K562 (cell line): ENCODE measurements around the gene TNP1. TPM values are rescaled to one million over a fixed set of nuclear protein-coding genes. Genes with fewer than 3 reads are reported as not detected.

ENCODE experiments used
- BACH1 ChIP-seq: fragments of 200-800 bp; sonication (Bioruptor generic); IDR thresholded peaks from 2 replicates; pipeline ENCODE4 v1.6.1; 2016; ENCODE audit warnings: missing genetic modification characterization, missing compliant biosample characterization
- GTF2A2 ChIP-seq: IDR thresholded peaks from 2 replicates; pipeline ENCODE4 v1.6.1; 2016; ENCODE audit warnings: mild to moderate bottlenecking, missing genetic modification characterization, missing compliant biosample characterization
- NR1H2 ChIP-seq: sonication (generic); formaldehyde crosslinking; IDR thresholded peaks from 2 replicates; pipeline ENCODE4 v1.4.0; 2020; ENCODE audit warnings: mild to moderate bottlenecking, missing genetic modification reagents
- XRCC3 ChIP-seq: fragments of 450-650 bp; IDR thresholded peaks from 2 replicates; pipeline ENCODE4 v1.6.1; 2017; ENCODE audit warnings: mild to moderate bottlenecking, moderate library complexity
- polyA plus RNA-seq, 8 experiments: library from polyadenylated mRNA; depleted of rRNA in 4 of 8; stranded (reverse) in 5 of 8; unstranded in 3 of 8; fragments of >200 nt; fragmentation: Nextera tagmentation in 2 of 8; fragmentation: Illumina TruSeq in 1 of 8; extraction: Ambion mirVana in 2 of 8; extraction: Trizol in 1 of 8; gene quantifications; 2 replicates each; pipeline versions ENCODE4 v1.2.1 to v1.2.3, GENCODE V29; 2011 to 2014; ENCODE audit warnings: inconsistent platforms in 1 of 8, missing spikeins in 1 of 8
- total RNA-seq, 7 experiments: library from RNA; depleted of rRNA in 6 of 7; stranded (reverse); fragments of >200 nt in 6 of 7; fragmentation: Illumina TruSeq in 2 of 7; extraction: Trizol in 2 of 7; gene quantifications; 2 replicates each; pipeline versions ENCODE4 v1.2.1 to v1.2.3, GENCODE V29; 2011 to 2021; ENCODE audit warnings: low replicate concordance in 1 of 7
- TF ChIP-seq, protein P1 (sequence below): sonication (generic); formaldehyde crosslinking; IDR thresholded peaks from 2 replicates; pipeline ENCODE4 v1.8.0; 2023; ENCODE audit warnings: missing genetic modification reagents, mild to moderate bottlenecking, borderline replicate concordance
- TF ChIP-seq, protein P2 (sequence below): fragments of 250-450 bp; sonication (Bioruptor Pico); IDR thresholded peaks from 2 replicates; pipeline ENCODE4 v1.5.0; 2022; ENCODE audit warnings: mild to moderate bottlenecking

TNP1 gene
- total and polyA plus RNA-seq, 9 of the 15 experiments (the other 6 are each of a cell fraction or from before 2014, with no cell fraction given), result not detected

DNA sequence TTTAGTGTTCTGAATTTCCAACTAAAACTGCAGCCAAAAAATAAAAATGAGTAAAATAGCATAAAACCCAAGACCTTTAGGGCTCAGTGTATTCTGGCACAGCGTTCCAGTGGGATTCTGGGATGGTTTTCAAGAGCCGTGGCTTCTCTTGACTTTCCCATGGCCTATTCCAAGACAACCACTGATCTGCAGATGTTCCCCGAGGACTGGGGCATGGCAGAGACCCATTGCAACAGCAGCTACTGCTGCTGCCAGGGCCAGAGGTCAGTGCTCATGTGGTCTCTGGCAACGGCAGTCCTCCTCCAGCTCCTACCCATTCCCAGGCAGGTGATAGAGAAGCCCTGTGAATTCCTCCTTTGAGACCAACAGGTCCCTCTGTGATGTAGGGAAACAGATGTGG is 26.8 kb downstream of the TNP1 start (continued):
- TF ChIP-seq, protein P1, sequence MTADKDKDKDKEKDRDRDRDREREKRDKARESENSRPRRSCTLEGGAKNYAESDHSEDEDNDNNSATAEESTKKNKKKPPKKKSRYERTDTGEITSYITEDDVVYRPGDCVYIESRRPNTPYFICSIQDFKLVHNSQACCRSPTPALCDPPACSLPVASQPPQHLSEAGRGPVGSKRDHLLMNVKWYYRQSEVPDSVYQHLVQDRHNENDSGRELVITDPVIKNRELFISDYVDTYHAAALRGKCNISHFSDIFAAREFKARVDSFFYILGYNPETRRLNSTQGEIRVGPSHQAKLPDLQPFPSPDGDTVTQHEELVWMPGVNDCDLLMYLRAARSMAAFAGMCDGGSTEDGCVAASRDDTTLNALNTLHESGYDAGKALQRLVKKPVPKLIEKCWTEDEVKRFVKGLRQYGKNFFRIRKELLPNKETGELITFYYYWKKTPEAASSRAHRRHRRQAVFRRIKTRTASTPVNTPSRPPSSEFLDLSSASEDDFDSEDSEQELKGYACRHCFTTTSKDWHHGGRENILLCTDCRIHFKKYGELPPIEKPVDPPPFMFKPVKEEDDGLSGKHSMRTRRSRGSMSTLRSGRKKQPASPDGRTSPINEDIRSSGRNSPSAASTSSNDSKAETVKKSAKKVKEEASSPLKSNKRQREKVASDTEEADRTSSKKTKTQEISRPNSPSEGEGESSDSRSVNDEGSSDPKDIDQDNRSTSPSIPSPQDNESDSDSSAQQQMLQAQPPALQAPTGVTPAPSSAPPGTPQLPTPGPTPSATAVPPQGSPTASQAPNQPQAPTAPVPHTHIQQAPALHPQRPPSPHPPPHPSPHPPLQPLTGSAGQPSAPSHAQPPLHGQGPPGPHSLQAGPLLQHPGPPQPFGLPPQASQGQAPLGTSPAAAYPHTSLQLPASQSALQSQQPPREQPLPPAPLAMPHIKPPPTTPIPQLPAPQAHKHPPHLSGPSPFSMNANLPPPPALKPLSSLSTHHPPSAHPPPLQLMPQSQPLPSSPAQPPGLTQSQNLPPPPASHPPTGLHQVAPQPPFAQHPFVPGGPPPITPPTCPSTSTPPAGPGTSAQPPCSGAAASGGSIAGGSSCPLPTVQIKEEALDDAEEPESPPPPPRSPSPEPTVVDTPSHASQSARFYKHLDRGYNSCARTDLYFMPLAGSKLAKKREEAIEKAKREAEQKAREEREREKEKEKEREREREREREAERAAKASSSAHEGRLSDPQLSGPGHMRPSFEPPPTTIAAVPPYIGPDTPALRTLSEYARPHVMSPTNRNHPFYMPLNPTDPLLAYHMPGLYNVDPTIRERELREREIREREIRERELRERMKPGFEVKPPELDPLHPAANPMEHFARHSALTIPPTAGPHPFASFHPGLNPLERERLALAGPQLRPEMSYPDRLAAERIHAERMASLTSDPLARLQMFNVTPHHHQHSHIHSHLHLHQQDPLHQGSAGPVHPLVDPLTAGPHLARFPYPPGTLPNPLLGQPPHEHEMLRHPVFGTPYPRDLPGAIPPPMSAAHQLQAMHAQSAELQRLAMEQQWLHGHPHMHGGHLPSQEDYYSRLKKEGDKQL, result no peak
- no peak for TF ChIP-seq GTF2A2
- no peak for TF ChIP-seq NR1H2 (CRISPR knock-in tag)
- no peak for TF ChIP-seq XRCC3
- TF ChIP-seq BACH1, result no peak
- TF ChIP-seq, protein P2, sequence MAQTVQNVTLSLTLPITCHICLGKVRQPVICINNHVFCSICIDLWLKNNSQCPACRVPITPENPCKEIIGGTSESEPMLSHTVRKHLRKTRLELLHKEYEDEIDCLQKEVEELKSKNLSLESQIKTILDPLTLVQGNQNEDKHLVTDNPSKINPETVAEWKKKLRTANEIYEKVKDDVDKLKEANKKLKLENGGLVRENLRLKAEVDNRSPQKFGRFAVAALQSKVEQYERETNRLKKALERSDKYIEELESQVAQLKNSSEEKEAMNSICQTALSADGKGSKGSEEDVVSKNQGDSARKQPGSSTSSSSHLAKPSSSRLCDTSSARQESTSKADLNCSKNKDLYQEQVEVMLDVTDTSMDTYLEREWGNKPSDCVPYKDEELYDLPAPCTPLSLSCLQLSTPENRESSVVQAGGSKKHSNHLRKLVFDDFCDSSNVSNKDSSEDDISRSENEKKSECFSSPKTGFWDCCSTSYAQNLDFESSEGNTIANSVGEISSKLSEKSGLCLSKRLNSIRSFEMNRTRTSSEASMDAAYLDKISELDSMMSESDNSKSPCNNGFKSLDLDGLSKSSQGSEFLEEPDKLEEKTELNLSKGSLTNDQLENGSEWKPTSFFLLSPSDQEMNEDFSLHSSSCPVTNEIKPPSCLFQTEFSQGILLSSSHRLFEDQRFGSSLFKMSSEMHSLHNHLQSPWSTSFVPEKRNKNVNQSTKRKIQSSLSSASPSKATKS, result no peak
